ENCODE measurements around the gene MDM2.

MDM2 gene

DNA sequence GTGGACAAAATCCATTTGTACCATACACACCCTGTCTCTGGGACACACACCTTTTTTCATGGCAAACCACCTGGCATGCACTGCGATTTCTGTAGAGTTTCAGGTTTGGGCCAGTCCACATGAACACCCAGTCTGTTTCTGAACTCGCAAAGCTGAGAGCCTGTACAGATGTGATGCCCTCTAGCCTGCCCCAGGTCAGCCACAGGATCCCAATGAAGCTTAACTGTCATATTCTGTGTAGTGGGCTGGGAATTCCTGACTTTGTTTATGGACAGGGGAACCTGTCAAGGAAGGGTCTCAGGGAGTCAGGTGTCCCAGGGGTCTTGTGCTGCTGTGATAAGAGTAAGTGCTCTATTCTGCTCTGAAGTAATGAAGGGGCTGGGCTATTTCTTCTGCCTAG, 85.2 kb downstream of the MDM2 start:
- no peak for DNase-seq (ENCODE audit: low spot score)
- Histone ChIP-seq H3K4me1 (ENCODE audit: insufficient read depth, poor library complexity, severe bottlenecking) (no peaks in the 10 kb centered on the region), H3K4me3 (ENCODE audit: severe bottlenecking) (no peak overlapping the region), H3K36me3 (ENCODE audit: low read depth) (no peaks in the 10 kb centered on the region), H3K27me3 (ENCODE audit: insufficient read depth, poor library complexity, severe bottlenecking) (no peaks in the 10 kb centered on the region), H3K27ac (ENCODE audit: poor library complexity, severe bottlenecking) (no peak overlapping the region), H3K9me3 (ENCODE audit: severe bottlenecking) (no peaks in the 10 kb centered on the region)
- ATAC-seq (ENCODE audit: low read depth) = no peak
- TF ChIP-seq, protein P1, sequence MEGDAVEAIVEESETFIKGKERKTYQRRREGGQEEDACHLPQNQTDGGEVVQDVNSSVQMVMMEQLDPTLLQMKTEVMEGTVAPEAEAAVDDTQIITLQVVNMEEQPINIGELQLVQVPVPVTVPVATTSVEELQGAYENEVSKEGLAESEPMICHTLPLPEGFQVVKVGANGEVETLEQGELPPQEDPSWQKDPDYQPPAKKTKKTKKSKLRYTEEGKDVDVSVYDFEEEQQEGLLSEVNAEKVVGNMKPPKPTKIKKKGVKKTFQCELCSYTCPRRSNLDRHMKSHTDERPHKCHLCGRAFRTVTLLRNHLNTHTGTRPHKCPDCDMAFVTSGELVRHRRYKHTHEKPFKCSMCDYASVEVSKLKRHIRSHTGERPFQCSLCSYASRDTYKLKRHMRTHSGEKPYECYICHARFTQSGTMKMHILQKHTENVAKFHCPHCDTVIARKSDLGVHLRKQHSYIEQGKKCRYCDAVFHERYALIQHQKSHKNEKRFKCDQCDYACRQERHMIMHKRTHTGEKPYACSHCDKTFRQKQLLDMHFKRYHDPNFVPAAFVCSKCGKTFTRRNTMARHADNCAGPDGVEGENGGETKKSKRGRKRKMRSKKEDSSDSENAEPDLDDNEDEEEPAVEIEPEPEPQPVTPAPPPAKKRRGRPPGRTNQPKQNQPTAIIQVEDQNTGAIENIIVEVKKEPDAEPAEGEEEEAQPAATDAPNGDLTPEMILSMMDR (IDR thresholded peaks at IDR 0.05; ENCODE audit: poor library complexity, severe bottlenecking) = no peak

DNA sequence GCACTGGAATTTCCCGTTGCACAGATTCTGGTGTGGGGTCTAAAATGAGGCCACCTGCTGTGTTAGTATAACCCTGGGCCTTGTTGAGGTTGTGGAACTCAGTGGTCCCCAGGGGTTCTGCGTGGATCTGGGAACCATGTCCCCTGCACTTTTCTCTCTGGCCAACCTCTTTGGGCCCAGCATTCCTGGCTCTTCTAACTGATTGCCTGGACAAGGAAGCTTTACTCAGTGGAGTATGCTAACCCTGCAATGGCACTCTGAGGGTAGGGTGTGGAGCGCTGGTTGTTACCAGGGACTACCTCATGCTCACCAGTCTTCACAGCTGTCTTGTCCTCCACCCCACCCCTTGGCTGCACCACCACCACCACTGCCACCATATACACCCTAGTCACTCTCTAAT, 85.8 kb downstream of the MDM2 start:
- H3K36me3 ChIP-seq (ENCODE audit: low read depth) = no peaks in the 10 kb centered on the region
- no peak overlapping the region for H3K4me3 ChIP-seq (ENCODE audit: severe bottlenecking)
- H3K4me1 ChIP-seq (ENCODE audit: insufficient read depth, poor library complexity, severe bottlenecking) = no peaks in the 10 kb centered on the region
- no peak overlapping the region for H3K27ac ChIP-seq (ENCODE audit: poor library complexity, severe bottlenecking)
- ATAC-seq (ENCODE audit: low read depth) (no peak), DNase-seq (ENCODE audit: low spot score) (no peak)
- no peaks in the 10 kb centered on the region for H3K27me3 ChIP-seq (ENCODE audit: insufficient read depth, poor library complexity, severe bottlenecking)
- no peaks in the 10 kb centered on the region for H3K9me3 ChIP-seq (ENCODE audit: severe bottlenecking)
- TF ChIP-seq, protein P1 (IDR thresholded peaks at IDR 0.05; ENCODE audit: poor library complexity, severe bottlenecking) = no peak

DNA sequence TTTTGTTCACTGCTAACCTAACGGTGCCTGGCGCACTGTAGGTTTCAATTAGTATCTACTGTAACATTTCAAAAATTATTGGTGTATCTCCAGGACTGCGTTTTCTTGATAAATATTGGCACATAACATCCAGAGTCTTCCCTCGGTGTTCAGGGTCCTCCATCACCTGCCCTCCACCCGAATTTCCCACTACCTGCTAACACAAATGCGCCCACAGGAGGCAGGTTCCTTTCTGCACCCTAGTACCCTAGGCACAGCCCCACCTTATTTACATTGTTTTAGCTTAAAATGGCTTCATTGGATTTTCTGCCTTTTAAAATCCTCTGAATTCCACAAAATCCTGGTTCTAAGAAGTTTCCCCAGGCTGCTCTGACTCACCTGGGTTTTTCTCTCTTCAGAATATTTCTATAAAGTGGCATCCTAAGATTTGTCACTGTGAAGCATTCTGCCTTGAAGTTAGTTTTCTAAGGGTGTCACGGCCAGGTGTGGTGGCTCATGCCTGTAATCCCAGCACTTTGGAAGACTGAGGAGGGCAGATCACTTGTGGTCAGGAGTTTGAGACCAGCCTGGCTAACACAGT, 86.4 kb downstream of the MDM2 start:
- Histone ChIP-seq H3K4me3 (ENCODE audit: severe bottlenecking) (no peak overlapping the region), H3K27ac (ENCODE audit: poor library complexity, severe bottlenecking) (no peak overlapping the region), H3K36me3 (ENCODE audit: low read depth) (no peaks in the 10 kb centered on the region), H3K27me3 (ENCODE audit: insufficient read depth, poor library complexity, severe bottlenecking) (no peaks in the 10 kb centered on the region), H3K9me3 (ENCODE audit: severe bottlenecking) (no peaks in the 10 kb centered on the region), H3K4me1 (ENCODE audit: insufficient read depth, poor library complexity, severe bottlenecking) (peaks cover 1% of the 10 kb centered on the region)
- TF ChIP-seq, protein P1 (IDR thresholded peaks at IDR 0.05; ENCODE audit: poor library complexity, severe bottlenecking) = no peak
- ATAC-seq (ENCODE audit: low read depth) = no peak
- no peak for DNase-seq (ENCODE audit: low spot score)

DNA sequence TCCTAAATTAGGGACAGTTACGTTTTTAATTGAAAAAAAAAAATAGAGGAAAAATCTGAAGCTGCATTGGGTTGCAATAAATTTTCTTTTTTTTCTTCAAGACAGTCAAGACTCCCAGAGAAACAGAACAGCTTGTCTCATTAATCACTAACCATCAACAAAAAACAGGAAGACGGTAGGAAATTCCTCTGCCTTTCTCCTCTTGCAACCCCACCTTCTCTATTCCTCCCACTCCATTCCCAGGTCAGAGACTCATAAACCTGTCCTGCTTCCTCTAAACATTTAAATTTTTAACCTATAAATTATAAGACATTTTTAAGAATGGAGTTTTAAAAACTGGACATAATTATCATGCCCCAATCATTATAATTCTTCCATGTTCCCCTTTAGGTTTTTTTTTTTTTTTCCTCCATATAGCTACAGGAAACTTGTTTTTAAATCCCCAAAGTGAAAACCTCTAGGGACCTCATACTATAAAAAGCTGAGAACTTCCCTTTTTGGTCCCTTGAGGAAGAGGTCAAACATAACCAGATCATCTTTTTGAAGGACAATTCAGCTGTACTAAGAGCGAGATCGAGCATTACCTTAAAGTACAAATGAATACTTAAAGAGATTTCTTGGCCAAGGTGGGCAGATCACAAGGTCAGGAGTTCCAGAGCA, 89.0 kb downstream of the MDM2 start:
- no peaks in the 10 kb centered on the region for H3K9me3 ChIP-seq (ENCODE audit: severe bottlenecking)
- no peak for DNase-seq (ENCODE audit: low spot score)

More for the DNA sequence above, 89.0 kb downstream of the MDM2 start:
- Histone ChIP-seq H3K27me3 (ENCODE audit: insufficient read depth, poor library complexity, severe bottlenecking) (no peaks in the 10 kb centered on the region), H3K4me1 (ENCODE audit: insufficient read depth, poor library complexity, severe bottlenecking) (peaks cover 2% of the 10 kb centered on the region), H3K36me3 (ENCODE audit: low read depth) (no peaks in the 10 kb centered on the region), H3K27ac (ENCODE audit: poor library complexity, severe bottlenecking) (no peak overlapping the region), H3K4me3 (ENCODE audit: severe bottlenecking) (no peak overlapping the region)
- TF ChIP-seq, protein P1 (IDR thresholded peaks at IDR 0.05; ENCODE audit: poor library complexity, severe bottlenecking) = no peak
- ATAC-seq (ENCODE audit: low read depth) = no peak

All from RWPE2 (cell line).